Measurements from ENCODE around the gene SACM1L. TPM values are rescaled to one million over a fixed set of nuclear protein-coding genes. Genes with fewer than 3 reads are reported as not detected.
"Not testable (repeated sequence)": the region's sequence is repeated elsewhere in the genome, so short reads cannot be mapped to it uniquely, and the experiment has no call there.

SACM1L gene
- total RNA-seq, 2 donors from 2014 or later: 25.1 to 49.5 TPM

- intact Hi-C loops (cut with DNase I): no loop called here
- H3K4me1 ChIP-seq: peaks cover 51% of the 10 kb centered on the region
Observed at GRCh38 chr3:45692866-45693265, 3.7 kb downstream of the SACM1L start.

DNA sequence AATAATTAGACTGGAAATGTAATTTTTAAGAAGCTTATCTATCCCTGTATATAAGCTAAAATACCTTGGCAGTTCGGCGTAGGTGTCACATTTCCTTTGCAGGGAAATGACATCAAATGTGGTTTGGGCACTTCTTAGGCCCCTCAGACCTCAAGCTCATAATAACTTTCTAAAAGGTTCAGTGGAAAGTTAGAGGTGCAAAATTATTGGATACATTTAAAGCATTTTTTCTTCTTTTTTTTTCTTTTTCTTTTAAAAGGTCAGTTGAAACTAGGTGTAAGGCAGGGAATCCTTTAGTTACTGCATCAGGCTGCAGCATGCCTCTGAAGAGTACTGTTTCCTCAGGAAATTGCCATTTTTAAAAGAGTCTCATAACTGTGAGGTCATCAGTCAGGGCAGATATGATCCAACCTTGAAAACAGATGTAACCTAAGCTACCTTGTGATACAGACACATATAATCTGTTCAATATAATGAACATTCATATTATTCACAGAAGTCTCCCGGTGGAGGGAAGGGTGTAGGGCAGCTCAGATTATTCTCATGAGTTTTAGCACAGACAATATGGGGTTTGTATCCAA, 4.8 kb downstream of the SACM1L start:
- Histone ChIP-seq H3K27ac (peak overlapping the region in 1 of 4 donors; percentile 28), H3K4me1 (peaks cover 45% of the 10 kb centered on the region), H3K9me3 (no peaks in the 10 kb centered on the region), H3K4me3 (no peak overlapping the region), H3K36me3 (replicated peaks in 1 of 2; ENCODE audit: insufficient read depth in 1 of 2, low read depth in 2 of 2) (no peaks in the 10 kb centered on the region), H3K27me3 (no peaks in the 10 kb centered on the region)
- ATAC-seq (no peak), DNase-seq (no peak)
- intact Hi-C loops (cut with DNase I): no loop called here
- TF ChIP-seq POLR2A (IDR thresholded peaks at IDR 0.05): no peak
- TF ChIP-seq, protein P1, sequence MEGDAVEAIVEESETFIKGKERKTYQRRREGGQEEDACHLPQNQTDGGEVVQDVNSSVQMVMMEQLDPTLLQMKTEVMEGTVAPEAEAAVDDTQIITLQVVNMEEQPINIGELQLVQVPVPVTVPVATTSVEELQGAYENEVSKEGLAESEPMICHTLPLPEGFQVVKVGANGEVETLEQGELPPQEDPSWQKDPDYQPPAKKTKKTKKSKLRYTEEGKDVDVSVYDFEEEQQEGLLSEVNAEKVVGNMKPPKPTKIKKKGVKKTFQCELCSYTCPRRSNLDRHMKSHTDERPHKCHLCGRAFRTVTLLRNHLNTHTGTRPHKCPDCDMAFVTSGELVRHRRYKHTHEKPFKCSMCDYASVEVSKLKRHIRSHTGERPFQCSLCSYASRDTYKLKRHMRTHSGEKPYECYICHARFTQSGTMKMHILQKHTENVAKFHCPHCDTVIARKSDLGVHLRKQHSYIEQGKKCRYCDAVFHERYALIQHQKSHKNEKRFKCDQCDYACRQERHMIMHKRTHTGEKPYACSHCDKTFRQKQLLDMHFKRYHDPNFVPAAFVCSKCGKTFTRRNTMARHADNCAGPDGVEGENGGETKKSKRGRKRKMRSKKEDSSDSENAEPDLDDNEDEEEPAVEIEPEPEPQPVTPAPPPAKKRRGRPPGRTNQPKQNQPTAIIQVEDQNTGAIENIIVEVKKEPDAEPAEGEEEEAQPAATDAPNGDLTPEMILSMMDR (IDR thresholded peaks at IDR 0.05): no peak
- WGBS, 2 donors: 32 to 39% methylated on average over 3 of the region's 3 CpGs

More at GRCh38 chr3:45692866-45693265, 3.7 kb downstream of the SACM1L start:
- Histone ChIP-seq H3K27me3 (no peaks in the 10 kb centered on the region), H3K4me3 (no peak overlapping the region), H3K9me3 (no peaks in the 10 kb centered on the region), H3K36me3 (replicated peaks in 1 of 2; ENCODE audit: insufficient read depth in 1 of 2, low read depth in 2 of 2) (no peaks in the 10 kb centered on the region), H3K27ac (no peak overlapping the region)
- 92 to 93% methylated on average over 3 of the region's 3 CpGs for WGBS, 2 donors
- DNase-seq: no peak
- TF ChIP-seq, protein P1 (IDR thresholded peaks at IDR 0.05): no peak
- no peak for TF ChIP-seq POLR2A (IDR thresholded peaks at IDR 0.05)
- ATAC-seq: no peak

DNA sequence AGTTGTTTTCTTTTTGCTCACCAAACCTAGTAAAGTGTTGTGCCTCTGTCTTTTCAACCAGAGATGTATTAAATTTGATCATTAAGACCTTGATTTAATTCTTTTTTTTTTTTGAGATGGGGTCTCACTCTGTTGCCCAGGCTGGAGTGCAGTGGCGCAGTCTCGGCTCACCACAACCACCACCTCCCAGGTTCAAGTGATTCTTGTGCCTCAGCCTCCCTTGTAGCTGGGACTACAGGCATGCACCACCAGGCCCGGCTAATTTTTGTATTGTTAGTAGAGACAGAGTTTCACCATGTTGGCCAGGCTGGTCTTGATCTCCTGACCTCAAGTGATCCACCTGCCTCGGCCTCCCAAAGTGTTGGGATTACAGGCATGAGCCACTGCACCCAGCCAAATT, 6.0 kb downstream of the SACM1L start:
- H3K27me3 ChIP-seq; H3K27ac ChIP-seq; H3K36me3 ChIP-seq (replicated peaks in 1 of 2; ENCODE audit: insufficient read depth in 1 of 2, low read depth in 2 of 2); H3K9me3 ChIP-seq; DNase-seq; ATAC-seq; intact Hi-C loops (cut with DNase I); H3K4me3 ChIP-seq: not testable (repeated sequence)
- WGBS, 2 donors: 92 to 98% methylated on average over 4 of the region's 4 CpGs
- H3K4me1 ChIP-seq: peaks cover 42% of the 10 kb centered on the region

DNA sequence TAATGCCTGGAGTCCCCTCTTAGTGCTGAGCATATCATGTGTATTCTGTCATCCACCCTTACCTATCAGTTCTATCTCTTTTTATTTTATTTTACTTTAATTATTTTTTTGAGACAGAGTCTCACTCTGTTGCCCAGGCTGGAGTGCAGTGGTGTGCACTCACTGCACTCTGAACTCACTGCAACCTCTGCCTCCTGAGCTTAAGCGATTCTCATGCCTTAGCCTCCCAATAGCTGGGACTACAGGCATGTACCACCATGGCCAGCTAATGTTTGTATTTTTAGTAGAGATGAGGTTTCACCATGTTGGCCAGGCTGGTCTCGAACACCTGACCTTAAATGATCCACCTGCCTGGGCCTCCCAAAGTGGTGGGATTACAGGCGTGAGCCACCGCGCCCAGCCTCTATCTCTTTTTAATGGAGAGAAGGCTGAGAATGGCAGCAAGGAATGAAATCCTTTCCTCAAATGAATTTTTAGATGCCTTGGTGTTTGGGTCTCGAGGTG, 11.4 kb downstream of the SACM1L start:
- DNase-seq (no peak), ATAC-seq (no peak)
- Histone ChIP-seq H3K9me3 (no peaks in the 10 kb centered on the region), H3K4me1 (peaks cover 10% of the 10 kb centered on the region), H3K27me3 (no peaks in the 10 kb centered on the region), H3K36me3 (replicated peaks in 1 of 2; ENCODE audit: insufficient read depth in 1 of 2, low read depth in 2 of 2) (peaks cover 0 to 7% of the 10 kb centered on the region in 2 donors), H3K4me3 (no peak overlapping the region), H3K27ac (no peak overlapping the region)
- intact Hi-C loops (cut with DNase I): no loop called here
- WGBS, 2 donors: 98 to 99% methylated on average over 6 of the region's 6 CpGs
- TF ChIP-seq, protein P1 (IDR thresholded peaks at IDR 0.05): no peak
- TF ChIP-seq POLR2A (IDR thresholded peaks at IDR 0.05): no peak

GRCh38 chr3:45701172-45701867, 12.1 kb downstream of the SACM1L start:
- Histone ChIP-seq H3K4me1 (peaks cover 10% of the 10 kb centered on the region), H3K27ac (peak overlapping the region in 3 of 4 donors; percentile 17 to 47 (median 22)), H3K36me3 (replicated peaks in 1 of 2; ENCODE audit: insufficient read depth in 1 of 2, low read depth in 2 of 2) (peaks cover 0 to 12% of the 10 kb centered on the region in 2 donors), H3K4me3 (no peak overlapping the region), H3K9me3 (no peaks in the 10 kb centered on the region), H3K27me3 (no peaks in the 10 kb centered on the region)
- no peak for DNase-seq
- no peak for TF ChIP-seq POLR2A (IDR thresholded peaks at IDR 0.05)
- TF ChIP-seq, protein P1 (IDR thresholded peaks at IDR 0.05): no peak
- intact Hi-C loops (cut with DNase I): no loop called here
- 42 to 47% methylated on average over 9 of the region's 9 CpGs for WGBS, 2 donors
- ATAC-seq: peak; percentile 52

All from body of pancreas (tissue), 4 donors.